Suppressor macrophage treated with lipopolysaccharide for 4 hours (primary cell): Measurements from ENCODE around the gene COX4I2.
"Not testable (repeated sequence)": the region's sequence is repeated elsewhere in the genome, so short reads cannot be mapped to it uniquely, and the experiment has no call there.

ENCODE experiments used
- DNase-seq: peaks from one replicate; pipeline ENCODE4 v3.0.0-alpha.2; 2020

Gene COX4I2

GRCh38 chr20:31637660-31638059, at the start of gene COX4I2:
TSS of gene COX4I2 (plus strand) at chr20:31637912. CDS start at chr20:31639018, 1,106 bp downstream.
- no peak for DNase-seq

- DNase-seq, result no peak
These were observed 46.9 kb upstream of the COX4I2 start for GRCh38 chr20:31590717-31591225.

GRCh38 chr20:31593221-31594001, 44.3 kb upstream of the COX4I2 start:
- DNase-seq, result no peak

GRCh38 chr20:31594002-31594557, 43.6 kb upstream of the COX4I2 start:
- no peak for DNase-seq

GRCh38 chr20:31594558-31595379, 42.9 kb upstream of the COX4I2 start:
- DNase-seq, result no peak

GRCh38 chr20:31595380-31595653, 42.4 kb upstream of the COX4I2 start:
- DNase-seq, result no peak

- DNase-seq, result no peak
These were observed 41.9 kb upstream of the COX4I2 start for GRCh38 chr20:31595654-31596411.

- not testable (repeated sequence) for DNase-seq
These were observed 41.3 kb upstream of the COX4I2 start for GRCh38 chr20:31596412-31596715.

GRCh38 chr20:31596831-31597480, 40.8 kb upstream of the COX4I2 start:
- no peak for DNase-seq

- no peak for DNase-seq
These were observed 40.2 kb upstream of the COX4I2 start for GRCh38 chr20:31597481-31597855.

- no peak for DNase-seq
These were observed 35.3 kb upstream of the COX4I2 start for GRCh38 chr20:31602431-31602778.

- no peak for DNase-seq
These were observed 34.8 kb upstream of the COX4I2 start for GRCh38 chr20:31602779-31603441.

GRCh38 chr20:31603822-31604566, 33.7 kb upstream of the COX4I2 start:
- peak; percentile 86 for DNase-seq

GRCh38 chr20:31604567-31605030, 33.1 kb upstream of the COX4I2 start:
- DNase-seq, result no peak

GRCh38 chr20:31605031-31605901, 32.4 kb upstream of the COX4I2 start, which contains the start of gene ID1:
TSS of gene ID1 (plus strand) at chr20:31605289. CDS start at chr20:31605388, 99 bp downstream.
- DNase-seq, result peak; percentile 94

GRCh38 chr20:31605902-31606803, 31.6 kb upstream of the COX4I2 start:
- DNase-seq, result no peak

- no peak for DNase-seq
These were observed 30.7 kb upstream of the COX4I2 start for GRCh38 chr20:31606804-31607639.

GRCh38 chr20:31607640-31608250, 30.0 kb upstream of the COX4I2 start:
- DNase-seq, result no peak
